Measurements from ENCODE around the gene ZNF445.

The ZNF445 gene

DNA sequence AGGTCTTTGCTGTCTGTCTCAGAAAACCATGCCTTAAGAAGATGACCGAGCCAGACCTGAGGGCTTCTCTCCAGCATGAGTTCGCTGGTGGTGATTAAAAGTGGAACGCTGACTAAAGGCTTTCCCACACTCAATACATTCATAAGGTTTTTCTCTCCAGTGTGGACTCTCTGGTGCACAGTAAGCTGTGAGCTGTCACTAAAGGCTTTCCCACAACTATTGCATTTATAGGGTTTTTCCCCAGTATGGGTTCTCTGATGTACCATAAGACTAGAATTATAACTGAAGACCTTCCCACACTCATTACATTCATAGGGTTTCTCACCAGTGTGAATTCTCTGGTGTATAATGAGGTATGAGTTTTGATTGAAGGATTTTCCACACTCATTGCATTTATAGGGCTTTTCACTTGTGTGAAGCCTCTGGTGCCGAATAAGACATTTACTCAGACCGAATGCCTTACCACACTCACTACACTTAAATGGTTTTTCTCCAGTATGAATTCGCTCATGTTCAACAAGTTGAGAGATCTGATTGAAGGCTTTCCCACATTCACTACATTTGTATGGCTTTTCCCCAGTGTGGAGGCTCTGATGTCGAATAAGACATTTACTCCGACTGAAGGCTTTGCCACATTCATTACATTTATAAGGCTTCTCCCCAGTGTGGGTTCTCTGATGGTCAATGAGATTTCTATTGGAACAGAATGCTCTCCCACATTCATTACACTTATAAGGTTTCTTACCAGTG lies 21.9 kb upstream of the ZNF445 start:
- no peak for DNase-seq (ENCODE audit: low spot score)
- no peak for TF ChIP-seq CTCF (IDR thresholded peaks at IDR 0.05; ENCODE audit: extremely low read depth, missing control alignments)

GRCh38 chr3:44495636-44496415 lies 18.4 kb upstream of the ZNF445 start:
- TF ChIP-seq CTCF (IDR thresholded peaks at IDR 0.05; ENCODE audit: extremely low read depth, missing control alignments), result no peak
- no peak for DNase-seq (ENCODE audit: low spot score)

- no peak for DNase-seq (ENCODE audit: low spot score)
- no peak for TF ChIP-seq CTCF (IDR thresholded peaks at IDR 0.05; ENCODE audit: extremely low read depth, missing control alignments)
Measured at GRCh38 chr3:44492496-44492895, 15.0 kb upstream of the ZNF445 start.

- DNase-seq (ENCODE audit: low spot score), result no peak
- TF ChIP-seq CTCF (IDR thresholded peaks at IDR 0.05; ENCODE audit: extremely low read depth, missing control alignments), result no peak
Measured at GRCh38 chr3:44482721-44483120, 5.3 kb upstream of the ZNF445 start.

- TF ChIP-seq CTCF (IDR thresholded peaks at IDR 0.05; ENCODE audit: extremely low read depth, missing control alignments), result no peak
- no peak for DNase-seq (ENCODE audit: low spot score)
Measured at GRCh38 chr3:44478606-44479094, 1.2 kb upstream of the ZNF445 start.

GRCh38 chr3:44478055-44478468 lies 592 bp upstream of the ZNF445 start:
- peak; percentile 24 for DNase-seq (ENCODE audit: low spot score)
- no peak for TF ChIP-seq CTCF (IDR thresholded peaks at IDR 0.05; ENCODE audit: extremely low read depth, missing control alignments)

DNA sequence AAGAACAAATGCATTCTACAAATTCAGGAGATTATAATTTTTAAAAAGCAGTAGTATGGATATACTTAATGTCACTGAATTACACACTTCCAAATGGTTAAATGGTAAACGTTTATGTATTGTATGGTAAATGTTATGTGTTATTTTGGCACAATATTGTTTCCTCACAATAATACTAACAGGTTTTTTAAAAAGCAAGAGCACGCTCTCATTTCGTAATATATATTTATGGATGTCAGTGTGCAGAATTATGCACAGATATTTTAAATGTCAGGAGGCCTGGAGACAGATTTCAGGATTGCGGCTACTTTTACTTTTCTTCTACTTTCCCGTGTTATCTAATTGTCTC lies 533 bp downstream of the ZNF445 start:
- no peak for DNase-seq (ENCODE audit: low spot score)
- TF ChIP-seq CTCF (IDR thresholded peaks at IDR 0.05; ENCODE audit: extremely low read depth, missing control alignments), result no peak

Measured in GM20000 (cell line).